Measurements from ENCODE around the gene DOCK9. TPM values are rescaled to one million over a fixed set of nuclear protein-coding genes. Genes with fewer than 3 reads are reported as not detected.
A peak's percentile ranks its signal among the peaks of the same experiment; 100 is the strongest.

The DOCK9 gene
- polyA plus RNA-seq, 3 donors, result 0.01 TPM; not detected in 2

DNA sequence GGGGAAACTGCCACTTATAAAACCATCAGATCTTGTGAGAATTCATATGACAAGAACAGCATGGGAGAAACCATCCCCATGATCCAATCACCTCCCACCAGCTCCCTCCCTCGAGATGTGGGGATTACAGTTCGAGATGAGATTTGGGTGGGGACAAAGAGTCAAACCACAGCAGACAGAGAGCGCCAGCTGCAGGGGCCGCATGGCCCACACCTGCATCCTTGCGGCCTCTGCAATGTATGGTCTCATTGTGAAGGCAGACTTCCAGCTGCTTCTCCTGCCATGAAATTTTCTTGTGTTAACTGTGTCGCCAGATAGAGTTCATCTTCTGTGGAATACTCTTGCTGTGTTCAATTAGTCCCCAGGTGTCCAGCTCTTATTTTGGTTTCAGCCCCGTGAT, 208.1 kb downstream of the DOCK9 start:
- H3K27me3 Mint-ChIP-seq (ENCODE audit: low read depth in 3 of 3), result peaks cover 0 to 9% (median 5%) of the 10 kb centered on the region in 3 donors
- Histone ChIP-seq H3K27ac (ENCODE audit: low read depth in 1 of 2, low read length in 2 of 2) (no peak overlapping the region), H3K9me3 (replicated peaks in 1 of 2; ENCODE audit: control insufficient read depth in 1 of 2, insufficient read depth in 1 of 2, low read length in 2 of 2) (peaks cover 0 to 11% of the 10 kb centered on the region in 2 donors), H3K36me3 (replicated peaks in 1 of 2; ENCODE audit: control insufficient read depth in 1 of 2, insufficient read depth in 2 of 2, low read length in 2 of 2) (no peaks in the 10 kb centered on the region), H3K4me3 (replicated peaks in 1 of 3; ENCODE audit: low read depth in 2 of 3, low read length in 3 of 3) (no peak overlapping the region), H3K27me3 (ENCODE audit: control insufficient read depth in 2 of 2, insufficient read depth in 2 of 2, low read length in 2 of 2) (no peaks in the 10 kb centered on the region), H3K9ac (ENCODE audit: insufficient read depth, low read length, poor library complexity, severe bottlenecking) (no peak overlapping the region), H3K4me1 (ENCODE audit: control insufficient read depth in 1 of 2, insufficient read depth in 2 of 2, low read length in 2 of 2) (no peaks in the 10 kb centered on the region), H4K20me1 (ENCODE audit: insufficient read depth, low read length) (no peaks in the 10 kb centered on the region), H2AFZ (ENCODE audit: insufficient read depth, low read depth, low read length, poor library complexity, severe bottlenecking) (no peak overlapping the region), H3K4me2 (replicated peaks; ENCODE audit: extremely low read depth, low read length, poor library complexity, severe bottlenecking) (no peak overlapping the region), H3K79me2 (ENCODE audit: insufficient read depth, low read length) (no peaks in the 10 kb centered on the region)
- no peak for DNase-seq
- 54% methylated on average over 4 of the region's 7 CpGs for WGBS (ENCODE audit: insufficient coverage)
- TF ChIP-seq, protein P1, sequence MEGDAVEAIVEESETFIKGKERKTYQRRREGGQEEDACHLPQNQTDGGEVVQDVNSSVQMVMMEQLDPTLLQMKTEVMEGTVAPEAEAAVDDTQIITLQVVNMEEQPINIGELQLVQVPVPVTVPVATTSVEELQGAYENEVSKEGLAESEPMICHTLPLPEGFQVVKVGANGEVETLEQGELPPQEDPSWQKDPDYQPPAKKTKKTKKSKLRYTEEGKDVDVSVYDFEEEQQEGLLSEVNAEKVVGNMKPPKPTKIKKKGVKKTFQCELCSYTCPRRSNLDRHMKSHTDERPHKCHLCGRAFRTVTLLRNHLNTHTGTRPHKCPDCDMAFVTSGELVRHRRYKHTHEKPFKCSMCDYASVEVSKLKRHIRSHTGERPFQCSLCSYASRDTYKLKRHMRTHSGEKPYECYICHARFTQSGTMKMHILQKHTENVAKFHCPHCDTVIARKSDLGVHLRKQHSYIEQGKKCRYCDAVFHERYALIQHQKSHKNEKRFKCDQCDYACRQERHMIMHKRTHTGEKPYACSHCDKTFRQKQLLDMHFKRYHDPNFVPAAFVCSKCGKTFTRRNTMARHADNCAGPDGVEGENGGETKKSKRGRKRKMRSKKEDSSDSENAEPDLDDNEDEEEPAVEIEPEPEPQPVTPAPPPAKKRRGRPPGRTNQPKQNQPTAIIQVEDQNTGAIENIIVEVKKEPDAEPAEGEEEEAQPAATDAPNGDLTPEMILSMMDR (IDR thresholded peaks at IDR 0.05), result no peak
- no peak overlapping the region for H3K27ac Mint-ChIP-seq
- intact Hi-C loops (cut with micrococcal nuclease), result no loop called here
- peaks cover 0 to 11% (median 3%) of the 10 kb centered on the region in 7 donors for H3K9me3 Mint-ChIP-seq
- H3K4me3 Mint-ChIP-seq, result no peak overlapping the region
- peaks cover 2% of the 10 kb centered on the region for H3K4me1 Mint-ChIP-seq
- H3K36me3 Mint-ChIP-seq, result no peaks in the 10 kb centered on the region

DNA sequence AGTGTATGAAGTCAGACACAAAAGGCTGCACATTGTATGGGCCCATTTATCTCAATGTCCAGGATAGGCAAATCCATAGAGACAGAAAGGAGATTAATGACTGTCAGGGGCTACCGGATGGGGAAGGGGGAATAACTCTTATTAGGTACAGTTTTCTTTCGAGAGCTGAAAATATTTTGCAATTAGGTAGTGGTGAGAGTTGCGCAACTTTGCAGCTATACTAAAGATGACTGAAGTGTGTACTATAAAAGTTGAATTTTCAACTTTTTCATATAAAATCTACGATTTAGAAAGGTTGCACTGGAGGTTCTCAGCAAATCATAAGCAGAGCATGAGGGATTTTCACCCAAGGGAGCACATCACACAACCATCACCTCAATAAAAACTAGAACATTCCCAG, 209.3 kb downstream of the DOCK9 start:
- no peak overlapping the region for H3K27ac ChIP-seq (ENCODE audit: low read depth in 1 of 2, low read length in 2 of 2)
- Mint-ChIP-seq H3K27ac (peak overlapping the region in 1 of 7 donors; percentile 31), H3K4me3 (no peak overlapping the region), H3K36me3 (no peaks in the 10 kb centered on the region), H3K9me3 (peaks cover 0 to 10% (median 3%) of the 10 kb centered on the region in 7 donors), H3K4me1 (peaks cover 2% of the 10 kb centered on the region), H3K27me3 (ENCODE audit: low read depth in 3 of 3) (peaks cover 0 to 7% (median 5%) of the 10 kb centered on the region in 3 donors)
- H3K4me3 ChIP-seq (replicated peaks in 1 of 3; ENCODE audit: low read depth in 2 of 3, low read length in 3 of 3), result no peak overlapping the region
- DNase-seq, result no peak
- no peak overlapping the region for H3K4me2 ChIP-seq (replicated peaks; ENCODE audit: extremely low read depth, low read length, poor library complexity, severe bottlenecking)
- intact Hi-C loops (cut with micrococcal nuclease), result no loop called here
- H3K4me1 ChIP-seq (ENCODE audit: control insufficient read depth in 1 of 2, insufficient read depth in 2 of 2, low read length in 2 of 2), result no peaks in the 10 kb centered on the region
- no peak overlapping the region for H2AFZ ChIP-seq (ENCODE audit: insufficient read depth, low read depth, low read length, poor library complexity, severe bottlenecking)
- TF ChIP-seq, protein P1 (IDR thresholded peaks at IDR 0.05), result no peak
- H3K36me3 ChIP-seq (replicated peaks in 1 of 2; ENCODE audit: control insufficient read depth in 1 of 2, insufficient read depth in 2 of 2, low read length in 2 of 2), result no peaks in the 10 kb centered on the region
- H3K9me3 ChIP-seq (replicated peaks in 1 of 2; ENCODE audit: control insufficient read depth in 1 of 2, insufficient read depth in 1 of 2, low read length in 2 of 2), result peaks cover 0 to 11% of the 10 kb centered on the region in 2 donors
- WGBS (ENCODE audit: insufficient coverage), result 0% methylated on average over 2 of the region's 4 CpGs
- H3K27me3 ChIP-seq (ENCODE audit: control insufficient read depth in 2 of 2, insufficient read depth in 2 of 2, low read length in 2 of 2), result no peaks in the 10 kb centered on the region
- H4K20me1 ChIP-seq (ENCODE audit: insufficient read depth, low read length), result no peaks in the 10 kb centered on the region
- H3K9ac ChIP-seq (ENCODE audit: insufficient read depth, low read length, poor library complexity, severe bottlenecking), result no peak overlapping the region
- H3K79me2 ChIP-seq (ENCODE audit: insufficient read depth, low read length), result no peaks in the 10 kb centered on the region

Measured in CD14-positive monocyte (primary cell).